Measurements from ENCODE around the gene GALNT2.

DNA sequence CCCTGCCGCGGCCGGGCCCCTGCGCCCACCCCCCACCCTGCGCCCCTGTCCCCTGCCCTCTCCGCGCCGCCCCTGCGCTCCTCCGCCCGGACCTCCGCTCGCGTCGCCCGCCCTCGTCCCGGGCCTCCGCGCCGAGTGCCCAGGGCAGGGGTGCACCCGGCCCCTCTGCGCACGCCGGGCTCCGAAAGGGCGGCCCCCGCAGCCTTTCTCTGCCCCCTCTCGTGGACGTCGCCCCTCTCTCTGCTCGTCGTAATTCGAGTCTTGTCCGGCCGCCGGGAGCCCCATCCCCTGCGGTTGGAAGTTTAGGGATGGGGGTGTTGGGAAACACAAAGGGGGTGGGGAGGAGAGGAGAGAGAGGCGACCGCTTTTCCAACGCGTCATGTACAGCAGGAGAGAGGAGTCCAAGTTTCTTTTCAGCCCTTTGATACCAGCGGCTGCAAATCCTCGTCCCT is 407 bp downstream of the GALNT2 start:
- TF ChIP-seq, protein P1, sequence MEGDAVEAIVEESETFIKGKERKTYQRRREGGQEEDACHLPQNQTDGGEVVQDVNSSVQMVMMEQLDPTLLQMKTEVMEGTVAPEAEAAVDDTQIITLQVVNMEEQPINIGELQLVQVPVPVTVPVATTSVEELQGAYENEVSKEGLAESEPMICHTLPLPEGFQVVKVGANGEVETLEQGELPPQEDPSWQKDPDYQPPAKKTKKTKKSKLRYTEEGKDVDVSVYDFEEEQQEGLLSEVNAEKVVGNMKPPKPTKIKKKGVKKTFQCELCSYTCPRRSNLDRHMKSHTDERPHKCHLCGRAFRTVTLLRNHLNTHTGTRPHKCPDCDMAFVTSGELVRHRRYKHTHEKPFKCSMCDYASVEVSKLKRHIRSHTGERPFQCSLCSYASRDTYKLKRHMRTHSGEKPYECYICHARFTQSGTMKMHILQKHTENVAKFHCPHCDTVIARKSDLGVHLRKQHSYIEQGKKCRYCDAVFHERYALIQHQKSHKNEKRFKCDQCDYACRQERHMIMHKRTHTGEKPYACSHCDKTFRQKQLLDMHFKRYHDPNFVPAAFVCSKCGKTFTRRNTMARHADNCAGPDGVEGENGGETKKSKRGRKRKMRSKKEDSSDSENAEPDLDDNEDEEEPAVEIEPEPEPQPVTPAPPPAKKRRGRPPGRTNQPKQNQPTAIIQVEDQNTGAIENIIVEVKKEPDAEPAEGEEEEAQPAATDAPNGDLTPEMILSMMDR (IDR thresholded peaks at IDR 0.05; ENCODE audit: low read length), result no peak
- TF ChIP-seq EZH2phosphoT487 (IDR thresholded peaks at IDR 0.05; ENCODE audit: low read length), result no peak

All from MM.1S (cell line).